Activated naive CD4-positive, alpha-beta T cell (primary cell): ENCODE results near the gene RNF152.
A peak's percentile ranks its signal among the peaks of the same experiment; 100 is the strongest.

Experiments
- DNase-seq, 4 experiments: peaks; one replicate each; lab custom pipeline; 2025; lab: John Stamatoyannopoulos, UW

RNF152 gene

GRCh38 chr18:61894751-61895524 lies 2.1 kb upstream of the RNF152 start:
- DNase-seq = no peak

- DNase-seq = peak; percentile 15 to 65 (median 28)
Observed at GRCh38 chr18:61893971-61894750, 1.4 kb upstream of the RNF152 start.

GRCh38 chr18:61893309-61893970 lies 633 bp upstream of the RNF152 start:
- DNase-seq = peak in 2 of 4 experiments; percentile 3 to 10

GRCh38 chr18:61891894-61892293 lies 913 bp downstream of the RNF152 start:
- DNase-seq = no peak

- DNase-seq = no peak
Observed at GRCh38 chr18:61891271-61891670, 1.5 kb downstream of the RNF152 start.

GRCh38 chr18:61890344-61890743 lies 2.5 kb downstream of the RNF152 start:
- no peak for DNase-seq

GRCh38 chr18:61889541-61889940 lies 3.3 kb downstream of the RNF152 start:
- no peak for DNase-seq

- no peak for DNase-seq
Observed at GRCh38 chr18:61888622-61889021, 4.2 kb downstream of the RNF152 start.

- no peak for DNase-seq
Observed at GRCh38 chr18:61887838-61888237, 5.0 kb downstream of the RNF152 start.

GRCh38 chr18:61883547-61883946 lies 9.3 kb downstream of the RNF152 start:
- DNase-seq = no peak

- no peak for DNase-seq
Observed at GRCh38 chr18:61882296-61883004, 10.4 kb downstream of the RNF152 start.

GRCh38 chr18:61876899-61877298 lies 15.9 kb downstream of the RNF152 start:
- no peak for DNase-seq

GRCh38 chr18:61870151-61870550 lies 22.7 kb downstream of the RNF152 start:
- no peak for DNase-seq

GRCh38 chr18:61869636-61870035 lies 23.2 kb downstream of the RNF152 start:
- no peak for DNase-seq

- DNase-seq = no peak
Observed at GRCh38 chr18:61865466-61866175, 27.2 kb downstream of the RNF152 start.

- no peak for DNase-seq
Observed at GRCh38 chr18:61861372-61861771, 31.4 kb downstream of the RNF152 start.

- no peak for DNase-seq
Observed at GRCh38 chr18:61860302-61860701, 32.5 kb downstream of the RNF152 start.

- DNase-seq = no peak
Observed at GRCh38 chr18:61859113-61859512, 33.7 kb downstream of the RNF152 start.

- DNase-seq = no peak
Observed at GRCh38 chr18:61856678-61857077, 36.1 kb downstream of the RNF152 start.

- DNase-seq = no peak
Observed at GRCh38 chr18:61855449-61856378, 37.1 kb downstream of the RNF152 start.
